Measurements from ENCODE around the gene FAAP20.
"Not testable (repeated sequence)": the region's sequence is repeated elsewhere in the genome, so short reads cannot be mapped to it uniquely, and the experiment has no call there.

FAAP20 gene

GRCh38 chr1:2154022-2154421 is 40.5 kb downstream of the FAAP20 start:
- no peak for DNase-seq

GRCh38 chr1:2152954-2153353 is 41.6 kb downstream of the FAAP20 start:
- DNase-seq = no peak

GRCh38 chr1:2151911-2152310 is 42.7 kb downstream of the FAAP20 start:
- no peak for DNase-seq

GRCh38 chr1:2151252-2151651 is 43.3 kb downstream of the FAAP20 start:
- DNase-seq = no peak

- DNase-seq = no peak
Measured at GRCh38 chr1:2150801-2151200, 43.8 kb downstream of the FAAP20 start.

- DNase-seq = no peak
Measured at GRCh38 chr1:2148691-2149090, 45.9 kb downstream of the FAAP20 start.

- DNase-seq = not testable (repeated sequence)
Measured at GRCh38 chr1:2147869-2148268, 46.7 kb downstream of the FAAP20 start.

GRCh38 chr1:2146836-2147517 is 47.6 kb downstream of the FAAP20 start:
- DNase-seq = no peak

GRCh38 chr1:2145946-2146835 is 48.4 kb downstream of the FAAP20 start:
- DNase-seq = no peak

GRCh38 chr1:2144501-2145090 is 50.0 kb downstream of the FAAP20 start:
- DNase-seq = no peak

GRCh38 chr1:2143814-2144500 is 50.6 kb downstream of the FAAP20 start:
- no peak for DNase-seq

GRCh38 chr1:2141025-2141424 is 53.5 kb downstream of the FAAP20 start:
- no peak for DNase-seq

Data from NCI-H1436 (cell line).